WTC11 (cell line): ENCODE measurements around the gene PPM1B.

Experiments
- CTCF ChIP-seq: fragments of 200-600 bp; IDR thresholded peaks from 2 replicates; pipeline ENCODE4 v1.8.0; 2022; ENCODE audit warnings: antibody characterized with exemption
- KAT7 ChIP-seq: sonication (generic); formaldehyde crosslinking; IDR thresholded peaks from 2 replicates; pipeline ENCODE4 v1.8.1; 2023; ENCODE audit warnings: missing genetic modification reagents, mild to moderate bottlenecking, borderline replicate concordance
- ZBTB43 ChIP-seq: sonication (generic); formaldehyde crosslinking; IDR thresholded peaks from 2 replicates; pipeline ENCODE4 v1.8.1; 2023; ENCODE audit warnings: mild to moderate bottlenecking, missing genetic modification reagents
- ZNF219 ChIP-seq: sonication (generic); formaldehyde crosslinking; IDR thresholded peaks from 2 replicates; pipeline ENCODE4 v1.8.0; 2023; ENCODE audit warnings: missing genetic modification reagents, mild to moderate bottlenecking, borderline replicate concordance

DNA sequence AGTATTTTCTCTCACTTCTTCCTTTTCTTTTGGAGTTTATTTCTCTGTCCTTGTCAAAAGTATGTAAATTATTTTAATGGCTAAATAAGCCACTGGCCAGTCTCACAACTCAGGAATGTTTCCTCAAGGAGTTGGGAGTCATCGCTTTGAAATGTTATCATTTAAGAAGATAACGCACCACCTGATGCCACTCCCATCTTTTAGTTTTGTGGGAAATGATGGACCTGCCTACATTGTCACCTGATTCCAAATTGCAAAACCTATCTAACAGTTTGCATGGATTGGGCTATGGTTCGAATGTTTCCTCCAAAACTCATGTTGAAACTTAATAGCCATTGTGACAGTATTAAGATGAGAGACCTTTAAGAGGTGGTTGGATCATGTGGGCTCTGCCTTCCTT, 32.4 kb upstream of the PPM1B start:
- TF ChIP-seq ZNF219 (CRISPR knock-in tag) (no peak), KAT7 (no peak), CTCF (no peak), ZBTB43 (CRISPR knock-in tag) (no peak)
